GM18519 (cell line): ENCODE measurements around the gene GPR179.

Experiments
- ATAC-seq: cut with Tn5 transposase; IDR thresholded peaks from one replicate; pipeline ENCODE4 v1.9.1; 2021; ENCODE audit warnings: mild to moderate bottlenecking, moderate library complexity; ENCODE audit not compliant: unreplicated experiment, low FRiP score

The GPR179 gene

DNA sequence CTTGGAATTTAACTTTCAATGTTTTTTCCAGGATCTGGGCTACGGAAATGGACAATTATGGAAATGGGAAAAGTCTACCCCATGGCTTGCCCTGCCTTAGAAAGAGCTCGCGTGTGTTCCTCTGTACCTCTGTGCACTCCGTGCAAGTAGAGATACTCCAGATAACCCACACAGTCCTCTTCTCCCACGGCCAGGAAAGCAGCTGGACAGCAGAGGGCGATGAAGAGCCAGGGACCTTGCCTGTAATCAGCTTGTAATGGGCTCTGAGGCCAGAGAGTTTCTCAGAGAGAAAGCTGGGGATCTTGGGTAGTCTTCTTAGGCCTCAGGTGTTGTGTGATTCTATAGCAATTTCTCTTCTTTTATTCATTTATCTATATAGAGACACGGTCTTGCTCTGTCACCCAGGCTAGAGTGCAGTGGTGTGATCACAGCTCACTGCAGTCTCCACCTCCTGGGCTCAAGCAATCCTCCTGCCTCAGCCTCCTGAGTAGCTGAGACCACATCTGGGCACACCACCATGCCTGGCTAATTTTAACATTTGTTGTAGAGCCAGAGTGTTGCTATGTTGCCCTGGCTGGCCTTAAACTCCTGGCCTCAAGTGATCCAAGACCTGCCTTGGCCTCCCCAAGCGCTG is 5.5 kb upstream of the GPR179 start:
- ATAC-seq: no peak

DNA sequence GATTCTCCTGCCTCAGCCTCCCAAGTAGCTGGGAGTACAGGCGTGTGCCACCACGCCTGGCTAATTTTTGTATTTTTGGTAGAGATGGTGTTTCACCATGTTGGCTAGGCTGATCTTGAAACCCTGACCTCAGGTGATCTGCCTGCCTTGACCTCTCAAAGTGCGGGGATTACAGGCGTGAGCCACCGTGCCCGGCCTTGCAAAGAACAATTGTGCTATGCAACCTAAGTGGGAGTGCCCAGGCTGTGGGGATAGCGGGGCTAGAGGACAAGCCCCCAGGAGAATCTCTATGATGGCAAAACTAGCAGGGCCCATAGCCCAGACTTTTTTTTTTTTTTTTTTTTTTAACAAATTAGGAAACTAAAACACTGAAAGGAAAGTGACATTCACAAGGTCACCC is 2.0 kb upstream of the GPR179 start:
- no peak for ATAC-seq

DNA sequence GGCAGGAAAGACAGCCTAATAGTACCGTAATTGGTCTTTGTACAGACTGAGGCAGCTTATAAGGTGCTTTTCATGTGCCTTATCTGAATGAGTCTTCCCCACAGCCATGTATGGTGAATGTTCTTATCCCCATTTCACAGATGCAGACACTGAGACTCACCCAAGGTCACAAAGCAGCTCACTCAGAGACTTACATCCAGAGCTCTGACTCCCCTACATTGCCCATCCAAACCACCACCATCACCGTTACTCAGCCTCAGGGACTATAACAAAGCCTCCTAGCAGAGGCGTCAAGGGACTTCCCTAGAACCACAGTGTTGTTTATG is 627 bp upstream of the GPR179 start:
- ATAC-seq: no peak

DNA sequence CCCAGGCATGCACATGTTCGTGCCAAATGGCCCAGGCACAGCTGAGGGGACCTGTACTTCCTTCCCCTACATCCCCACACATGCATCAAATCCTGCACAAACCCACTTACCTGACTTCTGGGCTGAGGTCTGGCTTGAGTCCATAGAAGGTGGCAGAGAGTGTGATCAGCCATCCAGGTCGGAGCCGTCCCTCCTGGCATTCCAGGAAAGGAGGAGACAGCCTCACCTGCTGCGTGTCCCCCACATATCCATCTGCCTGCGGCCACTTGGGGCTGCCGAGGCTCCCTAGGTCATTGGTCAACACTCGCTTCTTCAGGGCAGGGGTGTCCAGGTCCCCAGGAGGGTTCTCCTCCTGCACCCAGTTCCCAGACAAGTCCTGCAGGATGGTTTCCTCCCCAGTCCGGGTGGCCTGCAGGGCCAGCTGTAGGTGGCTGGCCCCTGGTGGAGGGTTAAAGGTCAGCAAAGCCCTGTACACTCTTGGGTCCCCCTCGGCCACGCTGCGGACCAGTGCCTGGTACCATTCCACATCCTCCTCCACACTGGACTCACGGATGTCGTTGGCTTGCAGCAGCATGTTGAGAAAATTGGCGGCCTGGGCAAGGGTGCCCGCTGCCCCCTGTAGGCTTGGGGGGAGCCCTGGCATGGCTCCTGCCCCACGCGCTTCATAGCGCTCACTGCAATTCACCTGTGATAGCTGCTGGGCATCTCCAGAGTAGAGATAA is 709 bp downstream of the GPR179 start:
- no peak for ATAC-seq

DNA sequence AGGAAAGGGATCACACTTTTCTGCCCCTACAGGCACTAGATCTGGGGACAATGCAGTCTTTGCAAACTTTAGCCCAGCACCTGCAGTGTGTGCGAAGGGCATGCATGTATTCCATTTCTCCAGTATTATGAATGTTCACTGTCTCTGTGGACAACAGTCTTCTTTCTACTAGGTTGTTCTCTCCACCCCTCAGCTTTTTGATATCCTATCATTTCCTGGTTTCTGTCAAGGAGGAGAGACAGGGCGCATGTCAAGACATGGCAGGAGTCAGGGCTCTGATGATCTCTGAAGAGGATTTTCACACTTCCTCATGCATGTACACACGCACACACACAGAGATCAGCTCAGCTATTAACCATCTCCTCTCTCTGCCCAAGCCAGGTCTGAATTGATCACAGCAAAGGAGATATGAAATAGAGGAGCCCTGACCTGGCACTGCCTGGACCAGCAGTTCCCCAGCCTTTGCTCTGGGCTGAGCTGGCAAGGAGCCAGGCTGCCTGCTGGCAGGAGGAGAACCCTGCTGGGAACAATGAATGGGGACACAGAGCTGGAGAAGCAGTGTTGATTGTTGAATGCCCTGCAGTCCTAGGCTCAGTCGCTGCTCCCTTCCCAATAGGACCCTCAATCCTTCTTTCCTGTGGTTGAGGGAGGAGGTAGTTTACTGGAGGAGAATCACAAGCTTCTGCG is 2.6 kb downstream of the GPR179 start:
- no peak for ATAC-seq

DNA sequence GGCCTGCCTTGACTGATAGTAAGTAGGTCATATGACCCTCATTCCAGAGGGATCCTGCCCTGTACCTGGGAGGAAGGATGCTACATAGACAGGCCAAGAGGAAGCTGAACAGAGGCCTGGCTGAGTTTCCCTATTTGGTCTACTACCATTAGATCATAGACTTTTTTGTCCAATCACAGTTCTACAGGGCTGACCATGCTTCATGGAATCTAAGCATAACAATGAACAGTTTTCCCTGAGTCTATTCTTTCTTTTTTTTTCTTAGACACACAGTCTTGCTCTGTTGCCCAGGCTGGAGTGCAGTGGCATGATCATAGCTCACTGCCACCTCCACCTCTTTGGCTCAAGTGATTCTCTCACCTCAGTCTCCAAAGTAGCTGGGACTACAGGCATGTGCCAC is 3.9 kb downstream of the GPR179 start:
- no peak for ATAC-seq

DNA sequence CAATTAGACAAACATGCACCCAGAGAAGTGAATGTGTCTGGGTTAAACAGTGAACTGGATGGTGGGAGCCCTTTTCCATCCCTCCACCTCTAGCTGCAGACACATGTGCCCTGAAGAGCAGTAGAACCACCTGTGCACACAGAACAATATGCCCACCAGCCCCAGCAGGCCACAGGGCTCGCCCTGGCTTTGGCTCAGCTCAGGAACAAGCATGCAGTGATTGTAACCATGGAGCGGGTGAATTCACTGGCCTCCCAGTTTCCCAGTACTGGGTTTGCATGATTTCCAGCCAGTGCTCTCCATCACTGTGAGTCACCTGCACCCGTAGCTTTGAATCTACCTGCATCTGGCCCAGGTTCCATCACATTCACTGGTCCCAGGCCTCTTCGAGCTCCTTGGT is 5.2 kb downstream of the GPR179 start:
- ATAC-seq: no peak

DNA sequence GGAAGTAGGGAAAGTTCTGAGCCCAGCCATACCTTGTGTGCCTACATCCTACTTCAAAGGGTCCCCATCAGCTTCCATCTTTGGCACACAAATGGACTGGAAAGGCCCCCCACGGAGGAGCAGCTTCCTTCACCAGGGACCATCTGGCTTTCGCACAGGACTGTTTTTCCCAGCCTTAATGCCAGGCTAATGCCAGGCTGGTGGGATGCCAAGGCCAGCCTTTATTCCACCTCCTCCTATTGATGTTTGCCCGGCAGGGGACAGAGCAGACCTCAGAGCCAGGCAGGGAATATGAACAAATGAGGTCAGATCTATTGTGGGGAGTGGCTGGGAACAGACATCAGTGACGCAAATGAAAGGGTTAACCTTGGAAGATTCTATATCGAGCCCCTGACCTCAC is 5.7 kb downstream of the GPR179 start:
- ATAC-seq: no peak

DNA sequence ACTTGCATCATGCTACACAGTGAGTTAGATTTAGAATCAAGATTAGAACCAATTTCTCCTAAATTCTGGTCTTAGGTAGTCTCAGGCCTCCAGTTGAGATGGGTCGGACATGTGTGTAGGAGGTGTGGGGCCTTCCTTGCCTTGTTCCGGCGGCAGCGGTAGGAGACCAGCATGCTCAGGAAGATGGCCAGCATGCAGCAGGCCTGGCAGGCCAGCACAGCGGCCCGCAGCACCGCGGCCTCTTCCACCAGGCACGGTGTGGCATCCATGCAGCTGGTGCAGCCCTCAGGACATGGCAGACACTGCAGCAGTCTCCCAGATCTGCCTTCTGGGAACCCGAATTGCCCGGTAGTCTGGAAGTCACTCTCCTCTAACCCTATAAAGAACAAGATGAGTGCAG is 6.9 kb downstream of the GPR179 start:
- ATAC-seq: no peak

DNA sequence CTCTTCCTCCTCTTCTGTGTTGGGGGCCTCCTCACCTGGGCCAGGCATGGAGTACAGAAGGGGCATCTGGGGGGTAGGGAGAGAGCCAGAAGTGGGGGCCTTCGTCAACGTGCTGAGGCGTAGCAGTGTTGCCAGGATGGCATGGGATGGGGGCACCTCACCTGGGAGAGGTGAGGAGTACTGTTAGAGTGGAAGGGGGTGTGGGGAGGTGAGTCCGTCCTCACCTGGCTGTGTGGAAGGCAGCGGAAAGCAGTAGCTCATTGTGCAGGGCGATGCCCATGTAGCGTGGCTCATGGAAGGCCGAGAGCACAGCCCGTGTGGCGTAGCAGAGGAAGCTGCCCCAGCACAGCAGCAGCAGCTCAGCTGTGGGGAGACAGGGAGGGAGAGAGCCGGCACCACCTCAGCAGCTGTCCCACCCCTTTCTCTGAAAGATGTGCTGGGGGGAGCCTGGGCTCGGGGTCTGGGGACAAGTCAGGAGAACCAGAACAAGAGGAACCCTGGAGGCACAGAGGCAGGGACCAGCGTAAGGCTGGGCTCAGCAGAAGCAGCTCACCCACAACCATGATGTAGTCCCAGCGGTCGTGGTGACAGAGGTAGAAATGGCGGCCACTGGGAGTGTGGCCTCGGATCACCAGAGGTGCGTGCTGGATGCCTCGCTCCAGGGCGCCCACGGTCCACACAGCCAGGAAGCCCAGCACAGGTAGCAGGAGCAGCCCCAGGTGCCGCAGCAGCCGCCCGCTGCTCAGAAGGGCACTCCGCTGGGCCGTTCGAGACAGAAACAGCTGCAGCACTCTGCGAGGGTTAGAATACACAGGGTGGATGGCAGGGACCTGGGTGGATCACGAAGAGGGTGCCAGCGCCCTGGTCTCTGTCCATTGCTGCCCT is 9.0 kb downstream of the GPR179 start:
- no peak for ATAC-seq

DNA sequence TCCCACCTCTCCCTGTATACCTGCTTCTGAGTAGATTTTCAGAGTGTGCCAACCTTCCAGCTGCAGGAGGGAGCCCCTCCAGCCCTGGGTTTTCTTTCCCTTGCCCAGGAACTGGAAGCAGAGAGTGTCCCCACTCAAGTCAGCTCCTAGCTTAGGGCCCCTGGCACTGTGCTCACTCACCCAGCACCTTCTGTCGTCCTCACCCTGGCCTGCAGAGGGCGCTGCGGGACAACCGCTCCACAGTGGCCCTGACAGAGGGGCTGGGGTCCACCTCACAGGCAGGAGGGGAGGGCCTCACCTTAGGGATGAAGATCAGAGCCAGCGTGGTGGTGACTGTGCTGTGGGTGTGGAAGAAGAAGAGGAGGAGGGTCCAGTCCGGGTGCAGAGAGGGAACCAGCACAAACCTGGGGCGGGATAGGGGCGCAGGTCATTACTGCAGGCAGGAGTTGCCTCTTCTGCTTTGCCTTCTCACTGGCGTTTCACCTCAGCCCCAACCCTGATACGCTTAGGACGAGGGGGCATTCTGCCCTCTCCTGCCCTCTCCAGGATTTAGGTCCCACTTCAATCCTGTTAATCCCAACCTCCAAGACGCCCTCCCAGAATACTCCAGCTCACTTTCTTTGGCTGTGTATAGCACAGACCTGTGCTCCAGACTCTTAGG is 10.0 kb downstream of the GPR179 start:
- no peak for ATAC-seq

DNA sequence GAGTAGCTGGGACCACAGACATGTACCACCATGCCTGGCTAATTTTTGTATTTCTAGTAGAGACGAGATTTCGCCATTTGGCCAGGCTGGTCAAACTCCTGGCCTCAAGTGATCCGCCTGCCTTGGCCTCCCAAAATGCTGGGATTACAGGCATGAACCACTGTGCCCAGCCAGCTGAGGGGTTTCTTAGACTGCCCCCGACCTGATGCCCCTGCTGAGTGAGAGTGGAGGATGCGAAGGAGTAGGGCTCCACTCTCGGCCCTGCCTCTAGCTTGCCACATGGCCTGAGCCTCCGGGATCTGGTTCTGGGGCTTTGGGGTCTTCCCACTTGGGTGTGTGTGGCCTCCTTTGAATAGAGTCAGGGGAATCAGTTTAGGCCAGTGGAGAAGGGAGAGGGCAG is 11.0 kb downstream of the GPR179 start:
- ATAC-seq: no peak

DNA sequence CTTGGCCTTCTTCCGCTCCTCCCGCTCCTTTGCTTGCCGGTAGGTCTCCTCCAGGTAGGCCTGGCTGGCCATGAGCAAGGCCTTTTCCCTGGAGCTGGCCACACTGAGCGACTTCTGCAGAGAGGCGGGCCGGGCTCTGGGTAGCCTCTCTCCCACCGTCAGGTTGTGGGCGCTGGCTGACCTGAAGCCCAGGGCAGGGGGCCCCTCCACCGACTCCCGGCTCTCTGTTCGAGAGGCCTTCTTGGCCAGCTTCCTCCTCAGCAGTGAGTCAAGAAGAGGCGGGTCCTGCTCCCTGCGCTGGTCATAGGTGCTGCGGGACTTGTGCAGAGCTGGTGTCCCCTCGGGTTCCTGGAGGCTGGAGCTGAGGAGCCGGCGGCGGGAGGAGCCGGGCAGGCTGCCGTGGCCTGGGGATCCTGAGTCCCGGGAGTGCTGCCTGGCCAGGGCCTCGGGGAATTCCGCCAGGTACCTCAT is 12.8 kb downstream of the GPR179 start:
- ATAC-seq: no peak

DNA sequence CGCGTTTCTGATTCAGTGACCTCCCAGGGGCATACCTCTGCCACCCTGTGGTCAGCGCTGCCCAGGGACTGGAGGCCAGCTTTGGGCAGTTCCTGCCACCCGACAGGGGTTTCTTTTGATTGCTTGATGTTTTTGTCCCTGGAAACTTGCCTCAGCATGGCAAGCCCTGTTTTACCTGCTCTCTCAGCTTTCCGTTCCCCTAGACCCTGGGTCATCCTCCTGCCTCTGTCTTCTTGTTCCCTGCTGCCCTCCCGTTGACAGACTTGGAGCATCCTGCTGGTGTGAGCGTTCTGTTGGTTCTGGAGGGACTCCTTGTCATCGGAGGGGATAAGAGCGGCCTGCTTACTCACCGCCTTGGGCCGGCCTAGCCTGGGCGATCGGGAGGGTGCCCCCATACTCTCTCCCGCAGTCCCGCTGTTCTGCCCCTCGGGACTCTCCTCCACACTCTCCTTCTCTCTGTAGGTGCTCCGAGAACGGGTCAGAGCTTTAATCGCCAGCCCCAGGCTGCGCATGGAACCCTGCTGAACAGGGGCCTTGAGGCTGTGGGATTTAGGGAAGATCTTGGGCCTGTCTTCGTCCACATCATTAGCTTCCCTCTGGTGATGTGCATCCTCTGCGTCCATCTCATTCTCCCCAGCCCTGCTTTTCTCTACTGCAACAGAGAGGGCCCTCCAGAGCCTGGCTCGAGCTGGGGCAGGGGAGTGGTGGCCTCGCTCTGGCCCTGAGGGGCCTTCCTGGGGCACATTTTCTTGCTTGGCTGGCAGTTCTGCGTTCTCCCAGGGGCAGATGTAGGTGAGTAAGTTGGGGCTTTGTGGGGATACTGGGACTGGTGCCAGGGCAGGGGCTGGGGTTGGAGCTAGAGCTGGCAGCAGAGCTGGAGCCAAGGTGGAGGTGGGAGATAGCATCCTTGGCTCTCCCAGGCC is 13.7 kb downstream of the GPR179 start:
- ATAC-seq: no peak

DNA sequence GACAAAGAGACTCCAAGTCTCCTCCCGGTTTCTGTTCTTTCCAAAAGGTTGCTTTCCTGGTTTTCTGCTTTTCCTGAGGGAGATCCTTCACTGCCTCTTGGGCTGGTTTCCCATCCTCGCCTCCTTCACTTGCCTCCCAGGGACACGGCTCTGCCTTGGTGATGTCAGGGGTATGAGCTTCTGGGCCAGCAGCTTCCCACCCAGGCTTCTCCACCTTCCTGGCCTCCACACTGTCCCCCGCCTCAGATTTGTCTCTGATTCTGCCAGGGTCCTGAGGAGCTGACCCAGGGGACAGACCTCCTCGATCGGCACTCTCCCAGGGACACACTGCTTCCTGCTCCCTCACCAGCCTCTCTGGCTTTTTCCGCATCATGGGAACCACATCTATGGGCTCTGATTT is 14.5 kb downstream of the GPR179 start:
- no peak for ATAC-seq

DNA sequence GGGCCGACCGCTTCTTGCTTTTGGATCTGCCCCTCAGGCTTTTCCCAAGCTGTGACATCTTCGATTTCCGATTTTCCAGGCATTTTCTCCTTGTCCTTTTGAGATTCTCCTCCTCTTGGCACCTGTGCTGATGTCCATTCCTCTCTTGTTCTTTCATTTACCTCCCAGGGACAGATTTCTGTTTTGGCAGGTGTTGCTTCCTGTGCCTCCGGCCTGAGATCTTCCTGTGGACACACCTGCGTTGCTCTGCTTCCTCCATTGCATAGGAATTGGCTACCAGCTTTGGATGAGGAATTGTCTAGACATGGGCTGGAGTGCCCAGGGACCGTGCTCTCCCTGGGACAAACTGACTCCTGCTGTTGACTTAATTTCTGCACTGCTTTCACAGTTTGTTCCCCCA is 15.1 kb downstream of the GPR179 start:
- no peak for ATAC-seq

DNA sequence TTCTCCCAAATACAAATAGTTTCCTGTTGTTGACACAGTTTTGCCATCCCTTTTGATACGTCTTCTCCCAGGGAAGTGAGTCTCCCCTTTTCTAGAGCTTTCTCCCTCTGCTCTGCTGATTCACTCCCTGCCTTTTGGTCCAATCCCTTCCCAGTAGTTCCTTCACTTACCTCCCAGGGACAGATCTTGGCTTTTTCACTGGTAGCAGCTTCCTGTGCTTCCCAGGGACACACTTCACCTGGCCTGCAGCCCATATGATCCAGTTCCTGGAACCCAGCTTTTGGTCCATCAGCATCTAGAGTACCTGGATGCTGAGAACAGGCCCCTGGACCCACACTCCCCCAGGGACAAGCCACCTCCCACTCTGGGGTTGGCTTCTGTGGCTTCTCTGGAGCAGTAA is 15.8 kb downstream of the GPR179 start:
- ATAC-seq: no peak

DNA sequence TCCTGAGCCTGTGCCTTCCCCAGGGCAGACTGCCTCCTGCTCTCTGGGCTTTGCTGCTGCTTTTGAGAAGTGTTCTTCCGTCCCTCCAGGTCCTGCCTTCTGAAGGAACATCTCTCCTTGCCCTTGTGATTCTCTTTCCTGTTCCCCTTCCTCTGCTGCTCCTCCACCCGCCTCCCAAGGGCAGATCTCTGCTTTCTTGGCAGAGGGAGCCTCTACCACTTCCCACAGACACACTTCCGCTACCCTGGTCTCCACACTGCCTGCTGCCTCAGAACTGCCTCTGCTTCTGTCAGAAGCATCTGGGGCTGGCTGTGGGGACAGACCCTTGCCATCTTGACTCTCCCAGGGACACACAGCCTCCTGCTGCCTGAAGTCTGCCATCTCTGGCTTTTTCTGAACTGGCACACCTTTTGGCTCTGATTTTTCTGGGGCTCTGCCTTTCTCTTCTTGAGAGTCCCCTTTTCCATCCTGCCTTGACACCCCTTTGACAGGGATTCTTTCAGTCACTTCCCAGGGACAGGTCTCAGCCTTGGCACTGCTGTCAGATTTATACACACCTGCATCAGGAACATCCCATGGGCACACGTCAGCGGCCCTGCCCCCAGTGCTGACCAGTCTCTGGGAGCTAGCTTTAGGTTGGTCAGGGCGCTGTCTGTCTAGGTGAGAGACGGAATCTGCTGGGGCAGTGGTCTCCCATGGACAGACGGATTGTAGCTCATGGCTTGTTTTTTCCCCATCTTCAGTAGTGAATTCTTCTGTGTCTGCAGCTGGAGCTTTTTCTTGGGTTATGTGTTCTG is 16.6 kb downstream of the GPR179 start:
- ATAC-seq: no peak
